CD4-positive, alpha-beta T cell (primary cell): ENCODE measurements around the gene COPS3. TPM values are rescaled to one million over a fixed set of nuclear protein-coding genes. Genes with fewer than 3 reads are reported as not detected.
A peak's percentile ranks its signal among the peaks of the same experiment; 100 is the strongest.

ENCODE experiments used
- ATAC-seq: fragments of 200-7000 bp; cut with Tn5 transposase; one replicate; pipeline ENCODE4 v1.10.0; 2022; ENCODE audit warnings: mild to moderate bottlenecking; ENCODE audit not compliant: poor library complexity
- CTCF ChIA-PET: fragments of 350-600 bp; sonication (Branson Sonifier 250); formaldehyde crosslinking; loops from one replicate; lab custom pipeline; 2021; ENCODE audit warnings: antibody characterized with exemption, inconsistent platforms; lab: Charles Lee
- POLR2A ChIA-PET: fragments of 350-600 bp; sonication (Branson Sonifier 250); formaldehyde crosslinking; loops from one replicate; lab custom pipeline; 2021; ENCODE audit warnings: antibody characterized with exemption, inconsistent platforms; lab: Charles Lee
- DNase-seq, 14 experiments: peaks; one replicate each; pipeline ENCODE4 v3.0.0-alpha.2; 2013 to 2020; ENCODE audit warnings: mixed read lengths in 2 of 14
- H3K27ac ChIP-seq, 2 donors: one replicate each; pipeline versions ENCODE4 v1.5.1 to v1.7.0; 2013; ENCODE audit warnings: low read length in 2 of 2, low read depth in 1 of 2, mild to moderate bottlenecking in 1 of 2
- H3K27me3 ChIP-seq, 2 experiments: 1 replicate in 1 of 2; 2 replicates in 1 of 2; pipeline versions ENCODE4 v1.6.1 to v1.7.0; 2013; ENCODE audit warnings: low read length in 2 of 2, control low read depth in 1 of 2, mild to moderate bottlenecking in 1 of 2, moderate library complexity in 1 of 2; ENCODE audit not compliant: insufficient read depth in 2 of 2, control insufficient read depth in 1 of 2
- H3K36me3 ChIP-seq: one replicate; pipeline ENCODE4 v1.6.1; 2013; ENCODE audit warnings: low read length, control low read depth; ENCODE audit not compliant: insufficient read depth
- H3K4me1 ChIP-seq: one replicate; pipeline ENCODE4 v1.6.1; 2013; ENCODE audit warnings: low read length, control low read depth; ENCODE audit not compliant: insufficient read depth
- H3K4me3 ChIP-seq: one replicate; pipeline ENCODE4 v1.5.1; 2013; ENCODE audit warnings: mild to moderate bottlenecking, low read length, moderate library complexity
- H3K9me3 ChIP-seq, 2 experiments: 1 replicate in 1 of 2; 2 replicates in 1 of 2; pipeline versions ENCODE4 v1.6.1 to v1.7.0; 2013; ENCODE audit warnings: low read length in 2 of 2, mild to moderate bottlenecking in 2 of 2, control low read depth in 1 of 2, moderate library complexity in 1 of 2; ENCODE audit not compliant: control insufficient read depth in 1 of 2, insufficient read depth in 1 of 2
- H3K27ac Mint-ChIP-seq: one replicate; pipeline ENCODE4 v1.8.0; 2020; ENCODE audit warnings: mixed read lengths
- H3K27me3 Mint-ChIP-seq: one replicate; pipeline ENCODE4 v1.8.0; 2021; ENCODE audit warnings: mixed read lengths
- H3K36me3 Mint-ChIP-seq: one replicate; pipeline ENCODE4 v1.8.0; 2021; ENCODE audit warnings: low read depth, mixed read lengths
- H3K4me1 Mint-ChIP-seq: one replicate; pipeline ENCODE4 v1.8.0; 2021; ENCODE audit warnings: low read depth, mixed read lengths
- H3K4me3 Mint-ChIP-seq: one replicate; pipeline ENCODE4 v1.8.0; 2020; ENCODE audit warnings: mild to moderate bottlenecking, mixed read lengths
- H3K9me3 Mint-ChIP-seq: one replicate; pipeline ENCODE4 v1.8.0; 2020; ENCODE audit warnings: mixed read lengths
- intact Hi-C, 2 experiments: fragments of 100-400 bp; cut with DNase I in 1 of 2; cut with micrococcal nuclease in 1 of 2; formaldehyde crosslinking; loops; one replicate each; pipeline versions ENCODE4 v1.15.1 to v1.9.0; 2023 to 2025; cut with DNase I, micrococcal nuclease
- total RNA-seq, 174 experiments: library from RNA in 2 of 174; stranded (reverse) in 2 of 174; gene quantifications; one replicate each; pipeline ENCODE4 v1.2.3 and lab custom pipeline; 2021 to 2026
- TF ChIP-seq, protein P1 (sequence below): fragments of 200-600 bp; IDR thresholded peaks from one replicate; pipeline ENCODE4 v1.8.0; 2022; ENCODE audit warnings: antibody characterized with exemption, mild to moderate bottlenecking

The COPS3 gene
- total RNA-seq, 2 experiments from 2014 or later: 73.1 to 75.0 TPM

GRCh38 chr17:17229416-17230384 lies 51.3 kb downstream of the COPS3 start:
- Histone ChIP-seq H3K27me3 (no peaks in the 10 kb centered on the region), H3K27ac (no peak overlapping the region), H3K9me3 (no peaks in the 10 kb centered on the region), H3K36me3 (peaks cover 78% of the 10 kb centered on the region), H3K4me3 (no peak overlapping the region), H3K4me1 (no peaks in the 10 kb centered on the region)
- intact Hi-C loops: no loop called here
- Mint-ChIP-seq H3K4me1 (peaks cover 7% of the 10 kb centered on the region), H3K36me3 (peaks cover 76% of the 10 kb centered on the region), H3K4me3 (peak overlapping the region; percentile 54), H3K27me3 (no peaks in the 10 kb centered on the region), H3K9me3 (no peaks in the 10 kb centered on the region), H3K27ac (no peak overlapping the region)
- POLR2A ChIA-PET: interaction anchor here (1.1 kb wide), 1 partner anchor 38 kb away, joined by 3 read pairs; no protein-coding TSS in a partner anchor
- no peak for ATAC-seq
- TF ChIP-seq, protein P1, sequence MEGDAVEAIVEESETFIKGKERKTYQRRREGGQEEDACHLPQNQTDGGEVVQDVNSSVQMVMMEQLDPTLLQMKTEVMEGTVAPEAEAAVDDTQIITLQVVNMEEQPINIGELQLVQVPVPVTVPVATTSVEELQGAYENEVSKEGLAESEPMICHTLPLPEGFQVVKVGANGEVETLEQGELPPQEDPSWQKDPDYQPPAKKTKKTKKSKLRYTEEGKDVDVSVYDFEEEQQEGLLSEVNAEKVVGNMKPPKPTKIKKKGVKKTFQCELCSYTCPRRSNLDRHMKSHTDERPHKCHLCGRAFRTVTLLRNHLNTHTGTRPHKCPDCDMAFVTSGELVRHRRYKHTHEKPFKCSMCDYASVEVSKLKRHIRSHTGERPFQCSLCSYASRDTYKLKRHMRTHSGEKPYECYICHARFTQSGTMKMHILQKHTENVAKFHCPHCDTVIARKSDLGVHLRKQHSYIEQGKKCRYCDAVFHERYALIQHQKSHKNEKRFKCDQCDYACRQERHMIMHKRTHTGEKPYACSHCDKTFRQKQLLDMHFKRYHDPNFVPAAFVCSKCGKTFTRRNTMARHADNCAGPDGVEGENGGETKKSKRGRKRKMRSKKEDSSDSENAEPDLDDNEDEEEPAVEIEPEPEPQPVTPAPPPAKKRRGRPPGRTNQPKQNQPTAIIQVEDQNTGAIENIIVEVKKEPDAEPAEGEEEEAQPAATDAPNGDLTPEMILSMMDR: no peak
- CTCF ChIA-PET: no interaction called here
- DNase-seq: no peak

DNA sequence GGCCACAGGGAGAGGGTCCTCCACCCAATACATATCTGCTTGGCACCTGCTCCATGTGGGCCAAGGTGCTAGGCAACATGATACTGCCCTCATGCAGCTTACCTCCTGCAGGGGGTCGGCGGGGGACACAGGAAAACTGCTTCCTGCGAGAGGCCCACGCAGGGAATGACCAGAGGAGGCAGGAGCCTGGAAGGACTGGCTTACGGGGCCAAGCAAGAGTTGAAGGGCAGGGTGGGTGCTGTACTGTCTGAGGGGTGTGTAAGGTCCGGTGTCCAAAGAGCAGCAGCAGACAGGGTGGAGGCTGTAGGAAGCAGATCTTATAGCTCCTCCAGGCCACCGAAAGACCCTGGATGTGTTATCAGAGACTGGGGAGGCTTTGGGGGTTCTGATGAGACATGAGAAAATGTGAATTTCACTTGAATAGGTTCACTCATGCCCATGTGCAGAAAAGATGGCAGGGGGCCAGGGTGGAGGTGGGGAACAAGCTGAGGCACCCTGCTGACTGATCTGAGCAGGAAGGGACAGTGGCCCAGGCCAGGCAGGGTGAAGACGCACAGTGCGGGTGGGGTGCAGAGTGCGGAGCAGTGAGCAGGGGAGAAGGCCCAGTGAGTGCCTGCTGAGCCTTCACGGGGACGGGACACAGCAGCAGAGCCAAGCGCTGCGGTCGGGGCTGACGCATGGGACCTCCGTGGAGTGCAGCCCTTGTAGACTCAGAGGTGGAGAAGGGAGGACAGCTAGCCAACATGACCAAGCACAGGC lies 52.3 kb downstream of the COPS3 start:
- no peak overlapping the region for H3K27ac ChIP-seq
- intact Hi-C loops: no loop called here
- ChIA-PET CTCF (no interaction called here), POLR2A (interaction anchor here (1.1 kb wide), 1 partner anchor 37 kb away, joined by 3 read pairs; no protein-coding TSS in a partner anchor)
- H3K4me3 ChIP-seq: no peak overlapping the region
- no peak for ATAC-seq
- Mint-ChIP-seq H3K4me3 (no peak overlapping the region), H3K36me3 (peaks cover 83% of the 10 kb centered on the region), H3K4me1 (peaks cover 7% of the 10 kb centered on the region), H3K27me3 (no peaks in the 10 kb centered on the region), H3K9me3 (no peaks in the 10 kb centered on the region), H3K27ac (no peak overlapping the region)
- no peaks in the 10 kb centered on the region for H3K9me3 ChIP-seq
- no peak for DNase-seq
- no peaks in the 10 kb centered on the region for H3K4me1 ChIP-seq
- peaks cover 87% of the 10 kb centered on the region for H3K36me3 ChIP-seq
- TF ChIP-seq, protein P1: no peak
- no peaks in the 10 kb centered on the region for H3K27me3 ChIP-seq

- H3K36me3 ChIP-seq: peaks cover 92% of the 10 kb centered on the region
- H3K27ac Mint-ChIP-seq: no peak overlapping the region
- no peak overlapping the region for H3K4me3 Mint-ChIP-seq
Observed at GRCh38 chr17:17227608-17228520, 53.2 kb downstream of the COPS3 start.

More at GRCh38 chr17:17227608-17228520, 53.2 kb downstream of the COPS3 start:
- ATAC-seq (no peak), DNase-seq (no peak)
- no peak overlapping the region for H3K4me3 ChIP-seq
- intact Hi-C loops: no loop called here
- no peaks in the 10 kb centered on the region for H3K9me3 Mint-ChIP-seq
- no peaks in the 10 kb centered on the region for H3K27me3 ChIP-seq
- peaks cover 92% of the 10 kb centered on the region for H3K36me3 Mint-ChIP-seq
- H3K27ac ChIP-seq: no peak overlapping the region
- H3K4me1 Mint-ChIP-seq: peaks cover 7% of the 10 kb centered on the region
- CTCF ChIA-PET: no interaction called here
- H3K27me3 Mint-ChIP-seq: no peaks in the 10 kb centered on the region
- H3K9me3 ChIP-seq: no peaks in the 10 kb centered on the region
- TF ChIP-seq, protein P1: no peak
- POLR2A ChIA-PET: interaction anchor here (1.1 kb wide), 1 partner anchor 36 kb away, joined by 3 read pairs; no protein-coding TSS in a partner anchor
- no peaks in the 10 kb centered on the region for H3K4me1 ChIP-seq
